Ovary (tissue), 9 donors: ENCODE results near the gene NKAP. TPM values are rescaled to one million over a fixed set of nuclear protein-coding genes. Genes with fewer than 3 reads are reported as not detected.
"Not testable (repeated sequence)": the region's sequence is repeated elsewhere in the genome, so short reads cannot be mapped to it uniquely, and the experiment has no call there.

ENCODE experiments used
- DNase-seq, 5 donors: peaks; one replicate each; pipeline ENCODE4 v3.0.0-alpha.2; 2019 to 2020
- H3K27ac ChIP-seq, 2 donors: fragments of 200-600 bp; one replicate each; pipeline versions ENCODE4 v1.5.1 to v1.8.0; 2019 to 2022
- H3K27me3 ChIP-seq: fragments of 200-600 bp; one replicate; pipeline ENCODE4 v1.8.0; 2022
- H3K36me3 ChIP-seq: fragments of 200-600 bp; sonication (generic); one replicate; pipeline ENCODE4 v1.5.1; 2019
- H3K4me1 ChIP-seq: one replicate; pipeline ENCODE4 v1.8.1; 2013; ENCODE audit warnings: mild to moderate bottlenecking, moderate library complexity; ENCODE audit not compliant: insufficient read depth
- H3K4me3 ChIP-seq: fragments of 200-600 bp; sonication (generic); one replicate; pipeline ENCODE4 v1.5.1; 2017
- H3K9me3 ChIP-seq, 2 donors: fragments of 200-600 bp in 1 of 2; sonication (generic) in 1 of 2; one replicate each; pipeline versions ENCODE4 v1.5.1 to v1.8.1; 2013 to 2019; ENCODE audit warnings: mild to moderate bottlenecking in 1 of 2, moderate library complexity in 1 of 2
- CTCF ChIP-seq, 3 donors: fragments of 450-650 bp in 2 of 3; fragments of 200-600 bp in 1 of 3; IDR thresholded peaks; one replicate each; pipeline versions ENCODE4 v1.5.1 to v1.8.0; 2016 to 2022; ENCODE audit warnings: antibody characterized with exemption in 3 of 3, mild to moderate bottlenecking in 1 of 3
- EP300 ChIP-seq: sonication (generic); formaldehyde crosslinking; IDR thresholded peaks from one replicate; pipeline ENCODE4 v1.6.1; 2017; ENCODE audit warnings: antibody characterized with exemption
- POLR2A ChIP-seq: fragments of 450-650 bp; IDR thresholded peaks from one replicate; pipeline ENCODE4 v1.6.1; 2017; ENCODE audit warnings: antibody characterized with exemption, mild to moderate bottlenecking, moderate library complexity
- WGBS, 3 donors: extraction: QIAGEN DNeasy Blood & Tissue Kit in 1 of 3; methylation state at CpG; one replicate each; pipeline versions ENCODE4 v1.1.5 to v1.1.7; 2013 to 2017; 5-methylcytosine and 5-hydroxymethylcytosine counted together
- intact Hi-C, 4 donors: fragments of 100-400 bp; cut with DNase I; formaldehyde crosslinking; loops; one replicate each; pipeline versions ENCODE4 v1.11.0 to v1.15.1; 2022 to 2023
- polyA plus RNA-seq, 2 donors: library from polyadenylated mRNA; stranded (reverse); fragments of 200-250 nt in 1 of 2; fragments of 350-450 nt in 1 of 2; fragmentation: Illumina TruSeq in 1 of 2; extraction: RNeasy Lipid Tissue Mini Kit (QIAGEN cat#74804) in 1 of 2; gene quantifications; one replicate each; pipeline ENCODE4 v1.2.3, GENCODE V29; 2013 to 2014
- total RNA-seq, 7 donors: library from RNA; depleted of rRNA in 2 of 7; stranded (reverse); fragments of >200 nt in 2 of 7; fragmentation: NEBNext Ultra II Directional in 3 of 7; extraction: Animal tissue kit (Norgen Biotek cat#: 25700) in 3 of 7; gene quantifications; one replicate each; pipeline versions ENCODE4 v1.1.0 to v1.2.4, GENCODE V29; 2016 to 2023
- donor health status: DM: no; HTN: no; CAD: no; lungs with moderate emphysema.
- donor health status: DM: no; HTN: no; CAD: no.
- donor health status: Bipolar disorder and iron deficiency.
- donor health status: DM: yes; HTN: yes; CAD: no.
- donor health status: DM: no; HTN: no; CAD: no.
- donor health status: DM: yes; HTN: yes; CAD: no.

Gene NKAP
- total and polyA plus RNA-seq, 9 donors, result 7.1 to 16.0 (median 10.8) TPM

- Histone ChIP-seq H3K36me3 (no peaks in the 10 kb centered on the region), H3K27me3 (no peaks in the 10 kb centered on the region), H3K9me3 (no peaks in the 10 kb centered on the region), H3K4me1 (no peaks in the 10 kb centered on the region), H3K4me3 (no peak overlapping the region), H3K27ac (no peak overlapping the region)
- TF ChIP-seq CTCF (IDR thresholded peaks at IDR 0.05) (no peak), POLR2A (no peak), EP300 (no peak)
- intact Hi-C loops, result no loop called here
- no peak for DNase-seq
Measured at GRCh38 chrX:119960625-119961024, 17.1 kb upstream of the NKAP start.

GRCh38 chrX:119955807-119956570 lies 12.4 kb upstream of the NKAP start:
- H3K4me3 ChIP-seq, H3K27me3 ChIP-seq, H3K4me1 ChIP-seq, H3K27ac ChIP-seq, H3K36me3 ChIP-seq, intact Hi-C loops, DNase-seq, H3K9me3 ChIP-seq: not testable (repeated sequence)
- WGBS, 3 donors, result 83 to 84% (median 84%) methylated on average over 21 of the region's 21 CpGs

GRCh38 chrX:119954374-119954773 lies 10.8 kb upstream of the NKAP start:
- no peak overlapping the region for H3K27ac ChIP-seq
- WGBS, 3 donors, result 62 to 63% (median 62%) methylated on average over 3 of the region's 3 CpGs

GRCh38 chrX:119948381-119948780 lies 4.8 kb upstream of the NKAP start:
- H3K9me3 ChIP-seq, result no peaks in the 10 kb centered on the region
- no peaks in the 10 kb centered on the region for H3K4me1 ChIP-seq
- no peak overlapping the region for H3K27ac ChIP-seq
- no peak for DNase-seq
- H3K4me3 ChIP-seq, result no peak overlapping the region
- H3K27me3 ChIP-seq, result no peaks in the 10 kb centered on the region
- whole genome bisulfite sequencing, 3 donors, result 73 to 80% (median 77%) methylated on average over 5 of the region's 5 CpGs
- intact Hi-C loops, result no loop called here
- no peaks in the 10 kb centered on the region for H3K36me3 ChIP-seq
- TF ChIP-seq CTCF (IDR thresholded peaks at IDR 0.05), result no peak

More at GRCh38 chrX:119954374-119954773, 10.8 kb upstream of the NKAP start:
- intact Hi-C loops, result no loop called here
- TF ChIP-seq POLR2A (no peak), CTCF (IDR thresholded peaks at IDR 0.05) (no peak), EP300 (no peak)
- Histone ChIP-seq H3K4me1 (no peaks in the 10 kb centered on the region), H3K9me3 (no peaks in the 10 kb centered on the region), H3K27me3 (no peaks in the 10 kb centered on the region), H3K4me3 (no peak overlapping the region), H3K36me3 (no peaks in the 10 kb centered on the region)
- no peak for DNase-seq

GRCh38 chrX:119945481-119945880 lies 1.9 kb upstream of the NKAP start:
- no peak overlapping the region for H3K27ac ChIP-seq
- H3K36me3 ChIP-seq, result no peaks in the 10 kb centered on the region
- no peaks in the 10 kb centered on the region for H3K9me3 ChIP-seq
- TF ChIP-seq CTCF (IDR thresholded peaks at IDR 0.05) (no peak), EP300 (no peak), POLR2A (no peak)
- intact Hi-C loops, result no loop called here
- DNase-seq, result no peak
- H3K4me3 ChIP-seq, result no peak overlapping the region
- WGBS, 3 donors, result 67 to 71% (median 68%) methylated on average over 6 of the region's 6 CpGs
- H3K4me1 ChIP-seq, result peaks cover 5% of the 10 kb centered on the region
- no peaks in the 10 kb centered on the region for H3K27me3 ChIP-seq
